GM18507 (cell line): ENCODE data around the gene GPR143.
"Not testable (repeated sequence)": the region's sequence is repeated elsewhere in the genome, so short reads cannot be mapped to it uniquely, and the experiment has no call there.

Source experiments
- DNase-seq: peaks from one replicate; pipeline ENCODE4 v3.0.0; 2011; ENCODE audit warnings: low read depth; ENCODE audit not compliant: insufficient read length; ENCODE audit errors: extremely low spot score
- FAIRE-seq: peaks from 2 replicates; lab custom pipeline; 2011; peaks lifted over from hg19 to GRCh38; lab: Jason Lieb, UNC

The GPR143 gene

DNA sequence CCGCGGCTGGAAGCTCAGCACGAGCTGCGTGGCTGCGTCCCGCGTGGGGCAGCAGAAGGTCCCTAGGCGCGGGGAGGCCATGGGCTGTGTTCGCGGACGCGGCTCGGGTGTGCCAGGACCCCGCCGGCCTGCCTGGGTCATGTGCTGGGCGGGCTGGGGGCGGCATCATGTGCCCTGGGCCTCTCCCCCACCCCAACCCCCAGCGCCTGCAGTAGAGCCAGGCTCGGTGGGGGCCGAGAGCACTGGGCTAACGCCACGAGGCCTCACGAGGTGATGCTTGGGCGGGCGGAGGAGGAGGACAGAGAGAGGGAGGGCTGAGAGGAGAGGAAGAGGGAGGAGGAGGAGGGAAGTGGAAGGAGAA is at the start of gene GPR143:
GPR143 (minus strand) TSS at position 111 of the 361 bp plus-strand sequence; CDS start at position 81, 30 bp downstream.
- no peak for FAIRE-seq
- DNase-seq, result no peak

DNA sequence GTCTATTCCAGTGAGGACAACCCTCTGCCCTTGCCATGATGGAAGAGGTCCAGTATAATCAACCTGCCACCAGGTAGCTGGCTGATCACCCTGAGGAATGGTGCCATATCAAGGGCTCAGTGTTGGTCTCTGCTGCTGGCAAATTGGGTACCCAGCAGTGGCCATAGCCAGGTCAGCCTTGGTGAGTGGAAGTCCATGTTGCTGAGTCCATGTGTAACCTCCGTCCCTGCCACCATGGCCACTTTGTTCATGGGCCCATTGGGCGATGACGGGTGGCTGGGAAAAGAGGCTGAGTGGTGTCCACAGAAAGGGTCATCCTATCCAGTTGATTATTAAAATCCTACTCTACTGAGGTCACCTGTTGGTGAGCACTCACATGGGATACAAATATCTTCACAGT is 45.4 kb upstream of the GPR143 start:
- not testable (repeated sequence) for FAIRE-seq, DNase-seq

DNA sequence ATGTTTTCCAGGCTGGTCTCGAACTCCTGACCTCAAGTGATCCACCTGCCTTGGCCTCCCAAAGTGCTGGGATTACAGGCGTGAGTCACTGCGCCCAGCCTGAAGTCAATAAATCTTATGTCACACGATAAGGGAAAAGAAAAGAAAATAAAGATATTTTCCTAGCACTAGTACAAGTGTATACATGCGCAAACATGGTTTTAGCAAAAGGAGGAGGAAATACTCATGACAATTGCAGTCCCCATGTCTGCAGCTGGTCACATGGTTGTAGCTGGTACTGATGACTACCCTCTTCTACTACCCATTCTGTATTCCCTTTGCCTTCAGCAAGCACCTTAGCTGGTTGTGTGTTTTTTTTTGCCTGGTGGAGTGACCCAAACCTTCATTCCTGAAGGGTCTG is 44.2 kb upstream of the GPR143 start:
- DNase-seq, FAIRE-seq: not testable (repeated sequence)

DNA sequence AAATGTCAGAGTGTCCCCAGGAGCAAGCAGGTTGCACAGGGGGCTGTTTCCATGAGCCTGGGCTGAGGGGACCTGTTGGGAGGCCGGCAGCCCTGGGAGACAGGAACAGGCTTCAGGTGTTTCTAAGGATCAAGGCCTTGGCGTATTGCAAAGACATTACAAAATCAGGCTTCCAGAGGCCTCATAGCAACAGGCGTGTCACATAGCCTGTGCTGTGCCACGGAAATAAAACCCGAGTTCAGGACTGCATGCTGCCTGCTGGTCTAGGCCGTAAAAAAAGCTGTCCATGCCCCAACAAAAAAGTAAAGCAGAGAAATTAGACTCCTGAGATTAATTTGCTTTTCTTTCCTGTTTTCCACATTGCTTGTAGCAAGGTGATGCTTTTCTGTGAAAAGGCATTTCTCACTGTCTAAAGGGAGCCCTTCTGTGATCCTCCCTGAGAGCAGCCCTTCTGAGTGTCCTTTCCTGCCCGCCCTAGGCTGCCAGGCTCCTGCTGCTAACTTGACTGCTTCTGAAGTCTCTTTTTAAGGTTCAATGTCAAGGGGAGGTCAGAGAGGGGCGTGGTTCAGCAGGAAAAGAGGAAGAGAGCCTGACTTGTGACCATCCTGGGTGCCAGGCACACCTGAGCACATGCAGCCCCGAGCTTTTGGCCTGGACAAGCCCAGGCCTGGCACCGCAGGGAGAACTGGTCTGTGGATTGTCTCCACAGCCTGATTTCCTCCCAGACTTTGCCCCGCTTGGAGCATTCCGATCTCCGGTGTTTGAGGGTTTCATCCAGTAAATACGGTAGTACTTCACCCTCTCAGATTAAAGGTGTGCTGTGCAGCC is 41.9 kb upstream of the GPR143 start:
- FAIRE-seq (no peak), DNase-seq (no peak)

DNA sequence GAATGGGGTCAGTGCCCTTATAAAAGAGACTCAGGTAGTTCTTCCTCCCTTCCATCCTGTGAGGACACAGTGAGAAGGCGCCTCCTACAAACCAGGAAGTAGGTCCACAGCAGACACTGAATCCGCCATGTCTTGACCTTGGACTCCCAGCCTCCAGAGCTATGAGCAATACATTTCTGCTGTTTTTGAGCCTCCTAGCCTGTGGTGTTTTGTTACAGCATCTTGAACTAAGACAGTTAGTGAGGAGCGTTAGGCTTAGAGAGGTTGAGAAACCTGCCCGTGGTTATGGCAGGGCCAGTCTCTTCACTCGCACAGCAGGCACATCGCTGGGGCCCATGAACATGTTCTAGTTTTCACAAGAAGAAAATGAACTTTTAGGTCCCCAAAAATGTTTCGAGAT is 40.3 kb upstream of the GPR143 start:
- FAIRE-seq, result no peak
- DNase-seq, result no peak

DNA sequence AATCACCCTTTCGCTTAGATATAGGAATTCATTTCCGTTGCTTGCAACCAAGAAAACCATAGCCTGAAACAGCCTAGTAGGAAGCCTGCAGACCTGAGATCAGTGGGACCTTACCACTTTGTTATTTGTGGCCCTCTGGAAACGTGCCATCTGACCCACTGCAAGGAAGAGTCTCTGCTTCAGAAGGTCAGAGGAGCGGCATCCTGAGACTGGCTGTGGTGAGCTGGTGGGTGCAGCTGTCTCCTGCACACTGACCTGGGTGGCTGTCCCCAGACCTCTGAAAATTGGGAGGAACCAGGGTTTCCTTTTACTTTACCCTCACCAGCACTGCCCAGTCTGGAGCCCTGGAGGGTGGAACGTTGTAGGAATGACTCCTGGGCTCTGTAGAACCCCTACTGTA is 38.8 kb upstream of the GPR143 start:
- no peak for FAIRE-seq
- no peak for DNase-seq

DNA sequence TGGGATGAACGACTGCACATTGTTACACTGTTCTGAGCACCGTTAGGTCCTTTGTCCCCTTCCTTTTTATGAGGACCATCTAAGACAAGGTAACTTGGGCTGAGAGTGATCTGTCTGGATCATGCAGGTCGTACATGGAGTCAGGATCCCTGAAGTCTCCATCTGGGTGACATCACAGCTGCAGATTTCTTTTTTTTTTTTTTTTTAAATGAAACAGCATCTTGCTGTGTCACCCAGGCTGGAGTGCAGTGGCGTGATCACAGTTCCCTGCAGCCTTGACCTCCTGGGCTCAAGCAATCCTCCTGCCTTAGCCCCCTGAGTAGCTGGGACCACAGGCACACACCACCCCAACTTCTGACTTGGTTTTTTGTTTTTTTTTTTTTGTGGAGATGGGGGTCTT is 37.1 kb upstream of the GPR143 start:
- no peak for DNase-seq
- no peak for FAIRE-seq

DNA sequence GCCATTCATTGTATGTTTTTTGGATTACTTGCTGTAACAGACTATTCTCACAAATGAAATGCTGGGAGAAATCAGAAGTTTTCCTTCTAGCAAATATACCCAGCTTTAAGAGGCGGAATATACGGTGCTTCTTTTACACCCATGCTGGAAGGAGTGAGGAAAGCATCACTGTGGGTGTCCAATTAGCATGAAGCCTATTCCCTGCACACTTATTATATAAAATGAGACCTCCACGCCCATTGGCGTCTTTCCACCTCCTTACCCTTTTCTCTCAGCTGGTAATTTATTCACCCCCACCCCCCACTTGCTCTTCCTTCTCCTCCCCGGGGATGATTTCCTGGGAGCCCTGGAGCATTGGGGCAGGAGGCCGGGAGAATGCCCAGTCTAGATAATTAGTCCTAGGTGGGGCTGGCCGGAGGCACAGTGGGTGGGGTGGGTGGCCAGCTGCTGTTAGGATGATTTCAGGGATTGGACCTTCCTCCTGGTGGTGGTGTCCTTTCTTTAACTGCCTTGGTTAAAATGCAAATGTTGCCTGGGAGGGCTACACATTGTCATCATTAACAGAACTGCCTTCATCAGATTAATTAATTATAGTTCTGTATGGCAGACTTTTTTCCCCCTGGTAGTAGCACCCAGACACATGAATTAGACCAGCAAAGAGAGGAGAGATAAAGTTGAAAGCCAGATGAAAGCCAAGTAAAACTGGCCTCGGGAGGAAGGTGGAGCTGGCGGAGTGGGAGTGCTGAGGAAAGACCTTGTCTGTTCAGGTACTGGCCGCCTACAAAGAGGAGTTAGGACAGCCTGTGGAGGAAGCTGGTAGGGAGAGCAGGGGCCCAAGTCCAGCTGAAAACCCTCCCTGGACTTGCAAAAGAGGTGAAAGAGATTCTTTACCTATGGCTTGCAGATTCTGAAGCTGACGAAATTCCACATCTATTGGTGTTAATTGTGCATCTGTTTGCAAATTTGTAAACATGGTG is 32.0 kb upstream of the GPR143 start:
- FAIRE-seq (no peak), DNase-seq (no peak)

DNA sequence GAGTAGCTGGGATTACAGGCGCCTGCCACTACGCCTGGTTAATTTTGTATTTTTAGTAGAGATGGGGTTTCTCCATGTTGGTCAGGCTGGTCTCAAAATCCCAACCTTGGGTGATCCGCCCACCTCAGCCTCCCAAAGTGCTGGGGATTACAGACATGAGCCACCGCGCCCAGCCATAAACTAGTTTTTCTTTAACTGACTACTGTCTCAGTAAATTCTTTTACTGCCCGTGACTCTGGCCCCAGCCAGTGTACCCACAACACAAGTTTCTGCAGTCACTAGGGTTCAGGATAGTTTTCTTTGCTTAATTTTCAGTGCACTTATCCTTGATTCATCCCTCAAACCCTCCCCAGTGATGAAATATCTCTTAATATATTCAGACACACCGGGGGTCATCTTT is 28.8 kb upstream of the GPR143 start:
- FAIRE-seq, result no peak

DNA sequence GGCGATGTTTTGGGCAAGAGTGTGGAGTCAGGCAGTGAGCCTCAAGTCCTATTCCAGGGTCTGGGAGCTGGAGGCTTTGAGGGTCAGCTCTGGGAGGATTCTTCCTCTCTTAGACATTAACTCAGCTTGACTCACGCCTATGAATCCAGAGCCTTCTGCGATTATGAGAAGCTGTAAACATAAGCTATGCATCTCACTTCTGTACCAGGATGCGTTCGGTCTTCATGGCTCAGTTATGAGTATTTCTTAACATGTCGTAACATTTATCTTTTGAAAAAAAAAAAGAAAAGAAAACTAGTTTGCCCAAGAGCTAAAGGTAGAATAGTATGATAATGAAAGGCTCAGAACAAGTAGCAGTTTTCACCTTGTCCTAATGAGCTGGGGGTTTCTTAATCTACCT is 25.2 kb upstream of the GPR143 start:
- DNase-seq (no peak), FAIRE-seq (no peak)

More for the DNA sequence above, 28.8 kb upstream of the GPR143 start:
- DNase-seq, result no peak

DNA sequence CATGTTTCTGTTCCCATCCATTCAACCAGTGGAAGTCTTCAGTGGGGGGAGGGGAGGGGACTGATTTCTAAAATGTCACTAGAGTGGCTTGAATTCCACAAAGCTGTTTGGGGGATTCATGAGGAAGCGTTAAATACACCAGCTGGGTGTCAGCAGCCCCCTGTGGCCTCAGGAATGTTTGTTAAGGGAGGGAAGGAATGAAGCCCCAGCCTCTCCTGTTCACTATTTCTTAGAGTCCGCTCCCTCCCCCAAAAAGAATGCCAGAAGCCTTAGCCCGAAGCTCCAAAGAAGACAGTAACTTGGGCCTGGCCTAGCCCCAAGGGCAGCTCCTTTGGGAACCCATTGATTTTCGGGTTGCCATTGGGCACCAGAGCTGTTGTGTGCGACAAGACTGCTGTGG is 23.9 kb upstream of the GPR143 start:
- FAIRE-seq (no peak), DNase-seq (no peak)

DNA sequence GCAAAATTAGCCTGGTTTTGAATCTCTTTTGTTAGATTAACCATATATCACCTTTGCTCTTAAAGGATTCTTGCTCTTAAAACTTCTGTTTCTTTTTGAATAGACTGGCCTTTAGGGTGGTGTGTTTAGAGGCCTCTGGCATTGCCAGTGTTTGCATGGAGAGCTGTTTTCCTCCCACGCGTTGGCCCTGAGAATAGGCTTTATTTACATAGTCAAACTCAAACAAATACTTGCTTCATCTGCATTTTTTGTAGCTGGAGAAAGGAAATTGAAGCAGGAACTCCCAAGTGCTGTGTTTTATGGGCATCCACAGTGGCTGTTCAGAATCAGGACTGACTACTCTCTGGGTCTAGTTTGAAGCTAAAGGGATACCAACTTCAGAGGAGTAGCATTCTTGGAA is 23.3 kb upstream of the GPR143 start:
- DNase-seq, result no peak
- FAIRE-seq, result no peak

DNA sequence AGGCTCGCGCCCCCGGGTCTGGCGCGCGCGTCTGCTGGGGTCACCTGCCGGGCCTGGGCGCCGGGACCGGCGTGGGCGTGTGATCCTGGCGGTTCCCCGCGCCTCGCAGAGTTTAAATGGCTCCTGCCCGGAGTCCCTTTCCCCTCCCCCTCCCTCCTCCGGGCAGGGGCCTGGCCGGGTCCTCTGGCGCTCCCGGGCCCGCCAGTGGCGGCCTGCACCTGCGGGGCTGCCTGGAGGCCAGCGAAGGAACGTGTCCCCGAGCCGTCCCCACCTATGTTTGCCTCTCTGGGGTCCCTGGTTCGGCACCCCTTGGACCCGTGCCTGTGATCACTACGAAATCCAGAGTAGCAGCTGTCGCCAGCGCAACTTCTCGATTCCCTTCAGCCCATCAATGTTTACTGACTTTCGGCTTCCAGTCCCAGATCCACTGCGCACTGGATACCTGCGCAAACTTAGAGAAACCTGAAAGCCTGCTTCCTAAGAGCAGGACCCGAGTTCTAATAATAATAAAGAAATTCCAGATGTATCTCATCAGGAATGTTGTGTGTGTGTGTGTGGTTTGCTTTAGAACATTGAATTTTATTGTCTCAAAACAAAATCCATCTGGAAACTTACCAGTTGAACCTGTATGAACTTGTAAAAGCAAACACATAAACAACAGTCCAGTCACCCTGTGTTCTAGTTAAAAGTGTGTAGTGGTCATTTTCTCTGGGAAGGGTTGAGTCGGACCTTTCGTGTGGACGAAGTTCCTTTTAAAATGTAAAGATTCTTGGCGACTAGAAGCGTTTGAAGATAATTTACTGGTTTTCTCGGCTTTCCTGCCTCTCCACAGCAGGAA is 21.4 kb upstream of the GPR143 start:
- no peak for FAIRE-seq
- no peak for DNase-seq

DNA sequence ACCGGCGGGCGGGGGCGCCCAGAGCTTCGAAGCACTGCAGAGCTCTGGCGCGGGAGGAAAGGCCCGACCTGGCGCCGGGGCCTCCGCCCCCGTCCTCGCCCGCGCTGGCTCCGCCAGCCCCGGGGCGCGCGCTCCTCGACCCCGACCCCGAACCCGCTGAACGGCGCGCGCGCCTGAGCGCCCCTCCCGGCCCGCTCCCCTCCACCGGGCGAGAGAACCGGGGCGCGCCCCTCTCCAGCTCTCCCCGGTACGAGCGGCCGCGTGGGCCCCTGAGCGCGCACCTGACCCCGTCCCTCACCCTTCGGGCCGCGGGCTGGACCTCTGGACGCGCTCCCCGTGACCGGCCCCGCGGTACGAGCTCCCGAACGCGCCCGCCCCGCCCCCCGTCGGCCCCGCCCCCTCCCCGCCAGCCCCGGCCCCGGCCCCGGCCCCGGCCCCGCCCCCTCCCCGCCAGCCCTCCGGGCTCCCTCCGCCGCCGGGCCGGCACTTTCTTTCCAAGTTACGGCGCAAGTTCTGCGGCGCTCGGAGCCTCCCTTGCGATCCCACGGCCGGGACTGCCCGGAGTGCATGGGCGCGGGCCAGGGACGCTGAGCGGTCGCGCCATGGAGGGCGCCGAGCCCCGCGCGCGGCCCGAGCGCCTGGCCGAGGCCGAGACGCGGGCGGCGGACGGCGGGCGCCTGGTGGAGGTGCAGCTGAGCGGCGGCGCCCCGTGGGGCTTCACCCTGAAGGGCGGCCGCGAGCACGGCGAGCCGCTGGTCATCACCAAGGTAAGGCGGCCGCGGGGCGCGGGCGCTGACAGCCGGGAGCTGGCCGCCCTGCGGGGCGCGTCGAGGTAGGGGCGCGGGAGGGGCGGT is 20.5 kb upstream of the GPR143 start, which contains the start of gene SHROOM2:
SHROOM2 (plus strand) TSS at position 486 of the 854 bp plus-strand sequence; CDS start at position 603, 117 bp downstream.
- no peak for DNase-seq
- FAIRE-seq, result no peak

DNA sequence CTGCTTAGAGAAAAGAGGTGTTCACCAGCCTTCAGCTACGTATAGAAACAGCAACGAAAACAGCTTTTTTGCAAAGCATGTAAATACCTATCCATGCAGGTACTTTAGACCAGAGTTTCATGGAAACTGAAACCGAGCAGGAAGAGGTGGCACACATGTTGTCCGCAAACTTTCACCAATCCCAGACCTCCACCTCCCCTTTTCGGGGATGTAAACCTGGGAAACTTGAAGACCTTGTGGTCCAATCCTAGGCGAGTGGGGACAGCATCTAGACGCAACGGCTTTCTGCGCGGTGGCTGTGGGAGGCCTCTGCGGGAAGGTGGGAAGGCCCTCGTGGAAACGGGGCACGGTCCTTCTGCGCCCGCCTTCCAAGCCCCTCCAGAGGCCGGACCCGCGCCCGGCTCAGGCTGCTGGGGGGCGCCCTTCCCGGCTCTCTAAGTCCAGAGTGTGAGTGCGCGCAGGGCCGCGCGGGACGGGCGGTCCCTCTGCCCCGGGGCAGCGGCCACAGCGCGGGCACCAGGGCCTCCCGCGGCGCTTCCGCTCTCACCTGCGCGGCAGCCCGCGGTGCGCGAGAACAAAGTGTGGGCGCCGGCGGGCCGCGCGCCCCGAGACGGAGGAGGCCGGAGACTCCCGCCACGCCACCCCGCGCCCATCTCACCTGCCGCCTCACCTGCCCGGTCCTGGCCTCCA is 19.8 kb upstream of the GPR143 start:
- DNase-seq, result no peak

DNA sequence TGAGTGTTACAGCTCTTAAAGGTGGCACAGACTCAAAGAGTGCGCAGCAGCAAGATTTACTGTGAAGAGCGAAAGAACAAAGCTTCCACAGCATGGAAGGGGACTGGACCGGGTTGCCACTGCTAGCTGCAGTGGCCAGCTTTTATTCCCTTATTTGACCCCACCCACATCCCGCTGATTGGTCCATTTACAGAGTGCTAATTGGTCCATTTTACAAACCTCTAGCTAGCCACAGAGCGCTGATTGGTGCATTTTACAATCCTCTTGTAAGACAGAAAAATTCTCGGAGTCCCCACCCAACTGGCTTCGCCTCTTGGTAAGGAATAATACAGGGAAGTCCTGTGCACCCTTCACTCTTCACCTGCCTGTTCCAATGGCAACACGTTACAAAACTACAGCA is 18.7 kb upstream of the GPR143 start:
- no peak for FAIRE-seq
- no peak for DNase-seq

More for the DNA sequence above, 19.8 kb upstream of the GPR143 start:
- no peak for FAIRE-seq

DNA sequence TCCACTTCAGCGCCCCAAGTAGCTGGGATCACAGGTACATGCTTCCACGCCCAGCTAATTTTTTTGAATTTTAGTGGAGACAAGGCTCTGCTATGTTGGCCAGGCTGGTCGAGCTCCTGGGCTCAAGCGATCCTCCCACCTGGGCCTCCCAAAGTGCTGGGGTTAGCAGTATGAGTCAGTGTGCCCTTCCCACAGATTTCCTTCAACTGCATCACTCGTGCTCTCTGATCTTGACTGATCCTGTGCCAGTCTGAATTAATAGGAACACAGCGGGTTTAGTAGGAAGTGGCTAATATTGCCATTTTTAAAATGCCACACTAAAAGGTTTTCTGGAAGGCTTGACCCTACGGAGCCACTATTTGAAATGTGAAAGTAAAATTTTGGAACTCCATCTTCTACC is 16.3 kb upstream of the GPR143 start:
- FAIRE-seq (no peak), DNase-seq (no peak)

DNA sequence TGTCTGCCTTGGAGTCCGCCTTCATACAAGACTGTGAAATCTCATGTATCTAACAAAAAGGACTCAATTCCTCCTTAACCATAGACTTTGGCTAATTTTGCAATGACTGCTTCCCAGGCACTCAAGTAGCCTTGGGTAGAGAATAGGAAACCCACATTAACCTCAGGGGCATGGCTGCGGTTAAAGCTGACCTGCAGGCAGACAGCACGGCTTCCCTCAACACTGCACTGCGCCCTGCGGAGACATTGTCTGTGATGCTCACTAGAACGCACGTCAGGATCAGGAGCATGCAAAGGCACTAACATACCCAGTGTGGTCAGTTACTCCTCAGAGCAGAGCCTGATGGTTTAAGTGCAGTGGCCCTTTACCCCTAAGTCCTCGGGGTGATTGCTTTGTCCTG is 10.3 kb upstream of the GPR143 start:
- FAIRE-seq (no peak), DNase-seq (no peak)
